OCI-LY3 (cell line): ENCODE measurements around the gene CAMTA1.

Experiments
- H2AFZ ChIP-seq: fragments of 200-600, 300-600 bp; shearing (Covaris generic); 2 replicates; pipeline ENCODE4 v1.6.0; 2014; ENCODE audit warnings: antibody characterized with exemption, low read depth, low read length
- H3K27ac ChIP-seq: fragments of 200-600, 300-600 bp; sonication (generic); 2 replicates; pipeline ENCODE4 v1.5.1; 2014; ENCODE audit warnings: mild to moderate bottlenecking, low read length, moderate library complexity, mixed read lengths
- H3K27me3 ChIP-seq: fragments of 200-600, 300-600 bp; sonication (generic); 2 replicates; pipeline ENCODE4 v1.6.1; 2014; ENCODE audit warnings: low read depth, low read length, mixed read lengths
- H3K36me3 ChIP-seq: fragments of 200-600, 300-600 bp; sonication (generic); replicated peaks from 2 replicates; pipeline ENCODE3; 2014; ENCODE audit warnings: low read depth, low read length, mixed read lengths
- H3K4me1 ChIP-seq: fragments of 300-600, 200-600 bp; sonication (generic); 2 replicates; pipeline ENCODE4 v1.6.1; 2014; ENCODE audit warnings: low read length, mixed read lengths
- H3K4me2 ChIP-seq: fragments of 200-600, 300-600 bp; sonication (generic); 2 replicates; pipeline ENCODE4 v1.6.1; 2014; ENCODE audit warnings: low read length, mixed read lengths
- H3K4me3 ChIP-seq: fragments of 300-600, 200-600 bp; sonication (generic); 2 replicates; pipeline ENCODE4 v1.5.1; 2014; ENCODE audit warnings: antibody characterized with exemption, mild to moderate bottlenecking, low read length, moderate library complexity
- H3K79me2 ChIP-seq: fragments of 300-600, 200-600 bp; shearing (Covaris generic); 2 replicates; pipeline ENCODE4 v1.6.1; 2014; ENCODE audit warnings: mild to moderate bottlenecking, low read length, mixed read lengths
- H3K9ac ChIP-seq: fragments of 300-600, 200-600 bp; shearing (Covaris generic); 2 replicates; pipeline ENCODE4 v1.6.0; 2014; ENCODE audit warnings: mild to moderate bottlenecking, low read length, moderate library complexity
- H3K9me3 ChIP-seq: fragments of 200-600, 300-600 bp; shearing (Covaris generic); 2 replicates; pipeline ENCODE4 v1.6.1; 2014; ENCODE audit warnings: low read length, mixed read lengths; ENCODE audit not compliant: insufficient read depth
- H4K20me1 ChIP-seq: fragments of 200-600, 300-600 bp; sonication (generic); 2 replicates; pipeline ENCODE4 v1.6.1; 2016; ENCODE audit warnings: low read length, mixed read lengths; ENCODE audit not compliant: insufficient read depth
- CTCF ChIP-seq: fragments of 200-600, 300-600 bp; sonication (generic); IDR thresholded peaks from 2 replicates; pipeline ENCODE4 v1.5.1; 2014; ENCODE audit warnings: antibody characterized with exemption, low read length, low read depth
- EZH2phosphoT487 ChIP-seq: fragments of 200-600 bp; shearing (Covaris generic); IDR thresholded peaks from 2 replicates; pipeline ENCODE4 v1.6.1; 2018; ENCODE audit warnings: antibody characterized with exemption, mixed run types, low read depth

CAMTA1 gene

GRCh38 chr1:7387053-7387927 is 602.0 kb downstream of the CAMTA1 start:
- H3K36me3 ChIP-seq: no peaks in the 10 kb centered on the region
- H3K9ac ChIP-seq: no peak overlapping the region
- no peak overlapping the region for H2AFZ ChIP-seq
- no peak for TF ChIP-seq CTCF
- no peak for TF ChIP-seq EZH2phosphoT487
- H3K27ac ChIP-seq: no peak overlapping the region
- H3K9me3 ChIP-seq: no peaks in the 10 kb centered on the region
- H4K20me1 ChIP-seq: no peaks in the 10 kb centered on the region
- no peak overlapping the region for H3K4me2 ChIP-seq
- H3K79me2 ChIP-seq: no peaks in the 10 kb centered on the region
- H3K4me1 ChIP-seq: no peaks in the 10 kb centered on the region
- H3K27me3 ChIP-seq: no peaks in the 10 kb centered on the region
- no peak overlapping the region for H3K4me3 ChIP-seq

GRCh38 chr1:7388141-7388487 is 602.9 kb downstream of the CAMTA1 start:
- Histone ChIP-seq H3K27ac (no peak overlapping the region), H3K9ac (no peak overlapping the region), H3K27me3 (no peaks in the 10 kb centered on the region), H2AFZ (no peak overlapping the region), H4K20me1 (no peaks in the 10 kb centered on the region), H3K79me2 (no peaks in the 10 kb centered on the region), H3K4me1 (no peaks in the 10 kb centered on the region), H3K4me3 (no peak overlapping the region), H3K9me3 (no peaks in the 10 kb centered on the region), H3K36me3 (no peaks in the 10 kb centered on the region), H3K4me2 (no peak overlapping the region)
- TF ChIP-seq CTCF: no peak
- no peak for TF ChIP-seq EZH2phosphoT487

- Histone ChIP-seq H3K79me2 (no peaks in the 10 kb centered on the region), H3K9me3 (no peaks in the 10 kb centered on the region), H3K4me3 (no peak overlapping the region), H3K9ac (no peak overlapping the region), H3K27me3 (no peaks in the 10 kb centered on the region), H3K27ac (no peak overlapping the region), H3K36me3 (no peaks in the 10 kb centered on the region), H2AFZ (no peak overlapping the region), H4K20me1 (no peaks in the 10 kb centered on the region), H3K4me1 (no peaks in the 10 kb centered on the region), H3K4me2 (no peak overlapping the region)
- TF ChIP-seq EZH2phosphoT487 (no peak), CTCF (no peak)
Observed at GRCh38 chr1:7388488-7389185, 603.4 kb downstream of the CAMTA1 start.

GRCh38 chr1:7389201-7389905 is 604.1 kb downstream of the CAMTA1 start:
- Histone ChIP-seq H3K4me2 (no peak overlapping the region), H2AFZ (no peak overlapping the region), H3K9me3 (no peaks in the 10 kb centered on the region), H3K27me3 (no peaks in the 10 kb centered on the region), H3K4me3 (no peak overlapping the region), H3K4me1 (no peaks in the 10 kb centered on the region), H3K27ac (no peak overlapping the region), H3K36me3 (no peaks in the 10 kb centered on the region), H4K20me1 (no peaks in the 10 kb centered on the region), H3K79me2 (no peaks in the 10 kb centered on the region), H3K9ac (no peak overlapping the region)
- TF ChIP-seq CTCF: no peak
- no peak for TF ChIP-seq EZH2phosphoT487
